NCI-H1092 (cell line): Measurements from ENCODE around the gene MLEC.

Source experiments
- DNase-seq: peaks from one replicate; lab custom pipeline; 2025; lab: John Stamatoyannopoulos, UW

MLEC gene

GRCh38 chr12:120741476-120742421 is 54.8 kb downstream of the MLEC start:
- DNase-seq = no peak

GRCh38 chr12:120744922-120745493 is 58.1 kb downstream of the MLEC start:
- no peak for DNase-seq

DNA sequence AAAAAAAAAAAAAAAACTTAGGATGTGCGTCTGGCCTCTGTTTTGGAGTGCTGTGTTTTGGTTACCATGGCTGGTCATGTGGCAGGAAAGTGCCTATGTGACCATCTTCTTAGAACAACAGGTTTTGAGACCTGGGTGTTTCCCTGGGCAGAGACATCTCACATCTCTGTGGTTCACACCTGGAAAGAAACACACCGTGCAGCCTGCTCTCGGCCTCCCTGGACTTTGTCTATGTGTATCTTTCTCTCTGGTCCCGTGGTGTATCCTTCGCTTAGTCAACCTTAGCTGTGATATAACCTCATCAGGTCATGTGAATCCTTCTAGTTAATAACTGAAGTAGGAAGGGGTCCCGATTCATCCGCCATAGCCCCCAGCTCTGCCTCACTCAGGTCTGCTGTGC is 61.3 kb downstream of the MLEC start:
- DNase-seq = no peak

DNA sequence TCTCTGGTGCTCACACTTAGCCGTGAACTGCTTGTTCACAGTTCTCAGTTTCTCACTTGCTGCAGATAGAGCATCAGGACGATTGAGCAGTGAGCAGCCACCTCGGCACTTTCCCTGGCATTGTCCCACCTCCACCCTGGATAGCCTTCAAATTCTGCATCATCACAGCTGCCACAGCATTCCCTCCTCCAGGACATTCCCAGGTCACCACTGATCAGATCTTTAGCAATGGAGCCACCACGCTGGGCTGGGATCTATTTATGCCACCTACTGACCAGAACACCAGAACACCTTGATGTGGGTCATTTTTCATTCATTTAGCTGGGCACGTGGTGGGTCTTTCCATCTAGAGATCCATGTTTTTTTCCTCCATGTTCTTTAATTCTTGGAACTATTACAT is 62.3 kb downstream of the MLEC start:
- no peak for DNase-seq

GRCh38 chr12:120750806-120751205 is 63.9 kb downstream of the MLEC start:
- DNase-seq = no peak

DNA sequence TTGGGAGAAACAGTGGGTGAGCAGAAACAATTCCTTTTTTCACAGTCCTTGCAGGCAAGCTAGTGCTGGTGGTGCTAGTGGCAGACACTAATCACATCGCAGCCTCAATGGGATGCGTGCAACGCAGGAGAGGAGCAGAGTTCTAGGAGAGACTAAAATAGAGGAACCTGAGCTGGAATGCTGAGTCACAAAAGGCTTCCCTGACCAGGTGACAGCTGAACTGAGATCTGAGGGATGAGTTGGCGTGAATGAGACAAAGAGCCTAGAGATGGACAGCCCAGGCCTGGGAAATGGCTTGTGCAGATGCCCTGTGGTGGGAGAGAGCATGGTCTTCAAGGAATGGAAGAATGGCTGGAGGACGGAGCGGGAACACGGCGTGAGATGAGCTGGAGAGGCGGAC is 64.4 kb downstream of the MLEC start:
- DNase-seq = no peak
